NCI-H526 (cell line): ENCODE measurements around the gene NPB.
A peak's percentile ranks its signal among the peaks of the same experiment; 100 is the strongest.
"Not testable (repeated sequence)": the region's sequence is repeated elsewhere in the genome, so short reads cannot be mapped to it uniquely, and the experiment has no call there.

Experiments used
- DNase-seq, 2 experiments: peaks; one replicate each; lab custom pipeline; 2025; lab: John Stamatoyannopoulos, UW

The NPB gene

DNA sequence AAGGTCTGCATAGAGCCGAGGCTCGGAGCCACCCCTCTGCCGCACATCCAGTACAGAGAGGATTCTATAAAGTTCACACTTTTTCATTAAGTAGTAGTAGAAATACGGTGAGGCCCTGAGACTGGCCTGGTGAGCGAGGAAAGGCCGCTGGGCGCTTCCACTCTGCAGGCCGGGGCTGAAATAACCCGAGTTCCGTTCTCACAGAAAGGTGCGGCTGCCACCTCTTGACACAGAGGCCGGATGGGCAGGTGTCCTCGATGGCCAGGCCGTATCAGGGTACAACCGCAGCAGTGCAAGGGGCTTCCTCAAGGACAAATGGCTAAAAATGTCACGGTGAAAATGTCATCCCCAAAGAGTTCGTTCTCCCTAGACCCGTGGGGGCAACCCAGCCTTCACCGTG lies 9.9 kb downstream of the NPB start:
- DNase-seq: no peak

- no peak for DNase-seq
Observed at GRCh38 chr17:81912441-81913309, 10.6 kb downstream of the NPB start.

- DNase-seq: no peak
Observed at GRCh38 chr17:81913394-81914102, 11.5 kb downstream of the NPB start.

DNA sequence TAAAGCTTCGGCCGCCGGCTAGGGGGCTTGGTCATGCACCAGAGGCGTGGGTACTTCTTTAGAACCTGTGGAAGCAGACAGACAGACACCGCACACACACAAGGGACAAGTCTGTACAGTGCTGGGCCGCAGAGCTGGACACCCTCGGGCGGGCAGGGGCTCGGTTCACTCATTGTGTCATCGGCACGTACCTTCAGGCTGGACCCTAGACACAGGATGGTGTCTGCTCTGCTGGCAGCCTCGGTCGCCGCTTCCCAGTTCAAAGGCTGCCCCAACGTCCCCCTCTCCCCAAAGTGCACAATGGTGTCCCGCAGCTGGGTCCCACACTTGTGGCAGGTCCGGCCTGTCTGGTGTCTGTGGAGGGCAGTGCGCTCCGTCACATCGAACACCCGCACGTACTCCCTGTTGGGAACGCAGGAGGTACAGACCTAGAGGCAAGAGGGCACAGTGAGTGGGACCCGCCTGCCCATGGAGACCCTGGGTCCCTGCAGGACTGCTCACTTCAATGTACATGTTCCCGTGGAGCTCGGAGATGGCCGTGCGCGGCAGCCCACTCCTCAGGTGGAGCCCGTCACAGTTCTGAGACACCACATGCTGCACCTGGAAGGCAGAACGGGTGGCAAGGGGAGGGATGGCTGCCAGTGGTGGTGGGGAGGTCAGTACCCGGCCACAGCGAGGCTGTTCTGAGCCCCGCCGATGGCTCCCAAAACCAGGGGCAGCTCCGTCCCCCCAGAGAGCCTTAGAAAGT lies 12.2 kb downstream of the NPB start:
- no peak for DNase-seq

DNA sequence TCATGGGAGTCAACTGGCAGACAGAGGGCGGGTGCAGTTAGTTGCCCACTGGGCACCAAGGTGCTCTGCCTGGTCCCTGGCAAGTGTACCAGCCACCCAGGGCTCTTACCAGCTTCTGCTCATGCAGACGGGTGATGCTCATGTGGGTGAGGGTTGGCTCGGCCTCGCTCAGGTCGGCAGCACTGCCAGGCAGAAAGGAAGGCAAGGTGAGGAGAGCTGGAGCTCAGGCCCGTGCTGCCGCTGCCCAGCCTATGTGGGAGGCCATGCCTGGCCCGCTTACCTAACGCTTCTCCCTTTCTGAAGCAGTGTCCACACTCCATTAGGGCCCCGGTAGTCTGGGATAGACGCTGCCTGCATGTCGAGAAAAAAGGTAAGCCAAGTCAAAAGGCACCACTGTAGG lies 13.3 kb downstream of the NPB start:
- DNase-seq: no peak

- DNase-seq: no peak
Observed at GRCh38 chr17:81916234-81917001, 14.4 kb downstream of the NPB start.

GRCh38 chr17:81917565-81918332 lies 15.7 kb downstream of the NPB start, which contains the start of gene SIRT7:
Gene SIRT7 (minus strand): TSS chr17:81918176. CDS start chr17:81918131, 45 bp downstream.
- DNase-seq: peak in 1 of 2 experiments; percentile 87

GRCh38 chr17:81918333-81918669 lies 16.3 kb downstream of the NPB start:
- DNase-seq: not testable (repeated sequence)

- no peak for DNase-seq
Observed at GRCh38 chr17:81918832-81919545, 17.0 kb downstream of the NPB start.

- DNase-seq: no peak
Observed at GRCh38 chr17:81920612-81921536, 18.8 kb downstream of the NPB start.

- DNase-seq: no peak
Observed at GRCh38 chr17:81921537-81921862, 19.5 kb downstream of the NPB start.

- no peak for DNase-seq
Observed at GRCh38 chr17:81921996-81922565, 20.0 kb downstream of the NPB start.

DNA sequence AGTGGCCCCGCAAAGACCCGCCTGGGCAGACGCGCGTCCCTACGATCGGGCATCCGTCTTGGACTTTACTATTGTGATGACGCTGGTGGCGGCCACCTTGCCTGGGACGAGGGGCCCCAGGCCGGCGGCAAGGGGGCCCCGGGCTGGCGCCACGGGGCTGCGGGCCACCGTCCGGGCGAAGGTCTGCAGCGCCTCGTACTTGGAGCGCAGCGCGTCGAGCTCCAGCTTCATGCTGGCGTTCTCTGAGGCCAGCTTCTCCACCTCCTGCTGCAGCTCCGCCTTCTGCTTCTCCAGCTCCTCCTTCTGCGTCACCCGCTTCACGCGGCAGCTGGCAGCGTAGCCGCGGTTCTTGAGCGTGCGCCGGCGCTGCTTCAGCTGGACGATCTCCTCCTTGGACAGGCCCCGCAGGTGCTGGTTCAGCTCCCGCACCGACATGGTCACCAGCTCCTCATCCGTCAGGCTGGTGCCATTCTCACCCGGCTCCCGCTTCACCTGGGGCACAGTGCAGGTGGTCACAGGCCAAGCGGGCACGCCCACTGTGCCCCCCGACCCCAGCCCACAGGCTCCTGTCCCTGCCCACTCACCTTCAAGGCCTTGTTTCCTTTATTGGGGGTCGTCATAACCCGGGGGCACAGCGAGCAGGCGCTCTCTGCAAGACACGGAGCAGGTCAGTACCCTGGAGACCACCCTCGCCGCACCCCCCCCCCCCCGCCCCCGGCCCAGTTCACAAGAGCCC lies 20.7 kb downstream of the NPB start:
- DNase-seq: no peak

- DNase-seq: no peak
Observed at GRCh38 chr17:81923302-81924260, 21.5 kb downstream of the NPB start.

DNA sequence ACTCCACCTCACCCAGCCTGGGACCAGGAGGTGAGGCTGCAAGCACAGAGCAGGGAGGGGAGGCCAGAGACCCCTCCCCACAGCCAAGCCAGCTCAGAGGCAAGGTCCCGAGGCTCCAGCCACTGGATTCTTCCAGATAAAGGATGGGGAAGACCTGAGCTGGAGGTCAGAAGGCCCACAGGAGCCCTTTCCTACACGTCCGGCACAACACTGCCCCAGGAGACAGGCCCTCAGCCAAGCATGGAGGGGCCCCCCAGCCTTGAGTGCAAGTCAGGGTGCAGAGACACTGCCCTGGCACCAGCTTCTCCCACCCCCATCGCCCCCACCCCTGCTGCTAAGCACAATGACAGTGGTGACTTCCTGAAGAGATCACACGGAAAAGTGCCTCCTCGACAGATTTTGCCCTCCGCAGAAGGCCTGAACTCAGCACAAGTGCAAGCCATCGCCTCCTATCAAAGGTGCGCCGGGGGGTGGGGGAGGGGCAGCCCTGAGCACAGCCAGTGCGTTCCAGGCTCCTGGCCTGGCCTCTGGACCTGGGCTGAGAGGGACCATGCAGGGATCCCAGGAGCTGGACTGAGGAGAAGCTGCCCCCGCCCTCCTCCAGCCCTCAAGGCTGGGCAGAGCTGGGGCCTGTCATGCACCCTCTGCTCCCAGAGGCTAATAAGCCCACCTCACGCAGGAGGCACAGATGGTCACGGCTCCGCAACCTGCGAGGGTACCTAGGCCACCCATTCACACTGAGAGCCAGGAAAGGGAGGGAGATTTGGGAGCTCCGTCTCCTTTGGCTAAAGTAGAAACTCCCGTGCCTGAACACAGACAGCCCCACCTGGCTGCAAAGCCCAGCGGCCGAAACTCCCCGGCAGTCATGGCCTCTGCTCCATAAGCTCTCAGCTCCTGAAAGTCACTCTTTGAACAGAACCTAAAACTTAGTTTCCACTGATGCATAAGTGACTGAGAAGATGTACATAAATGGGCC lies 22.8 kb downstream of the NPB start:
- no peak for DNase-seq

- no peak for DNase-seq
Observed at GRCh38 chr17:81925860-81926450, 23.9 kb downstream of the NPB start.
